Measurements from ENCODE around the gene TGIF1.

DNA sequence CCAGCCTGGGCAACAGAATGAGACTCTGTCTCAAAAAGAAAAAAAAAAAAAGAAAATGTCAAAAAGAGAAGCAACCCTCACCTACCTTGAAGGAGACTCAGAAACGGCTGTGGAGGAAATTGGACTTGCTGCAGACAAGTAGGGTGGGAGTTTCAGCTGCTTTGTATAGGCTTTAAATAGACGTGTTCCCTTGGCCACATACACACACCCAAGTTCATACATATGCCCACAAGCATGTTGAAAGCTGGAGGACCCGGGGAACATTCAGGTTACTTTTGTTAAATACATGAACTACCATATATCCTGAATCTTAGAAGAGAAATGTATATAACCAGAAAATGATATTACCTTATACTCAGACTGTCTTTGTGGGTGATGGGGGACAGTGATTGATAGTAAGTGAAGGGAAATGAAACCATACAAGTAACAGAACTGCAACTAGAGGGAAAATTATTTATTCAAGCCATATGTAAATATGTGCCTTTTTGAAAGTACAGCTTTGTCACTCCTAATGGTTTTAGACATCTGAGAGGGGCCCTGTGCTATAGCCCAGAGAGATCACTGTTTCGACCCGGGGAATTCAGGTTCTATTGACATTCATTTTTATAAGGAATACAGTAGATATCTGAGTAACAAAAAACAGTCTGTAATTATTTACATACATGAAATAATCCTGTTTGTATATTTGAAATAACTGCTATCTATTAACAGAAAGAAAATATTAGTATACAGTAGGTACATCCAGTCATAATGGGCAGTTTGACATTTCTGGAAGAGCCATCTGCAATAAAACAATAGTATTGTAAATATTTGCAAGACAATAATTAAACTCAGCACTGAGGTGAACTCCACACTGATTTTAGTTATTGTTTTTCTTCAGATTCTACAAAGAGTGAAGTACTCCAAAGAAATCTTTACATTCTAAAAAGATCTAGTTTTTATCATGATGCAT is 48.0 kb upstream of the TGIF1 start:
- TF ChIP-seq TARDBP (IDR thresholded peaks at IDR 0.05), result no peak
- TF ChIP-seq BHLHE40 (IDR thresholded peaks at IDR 0.05; ENCODE audit: borderline replicate concordance), result no peak
- no peak for TF ChIP-seq FOXM1 (IDR thresholded peaks at IDR 0.05; ENCODE audit: borderline replicate concordance)
- no peak for TF ChIP-seq SUZ12 (IDR thresholded peaks at IDR 0.05)
- no peak for TF ChIP-seq HDGF (IDR thresholded peaks at IDR 0.05; ENCODE audit: borderline replicate concordance)
- no peak for TF ChIP-seq FOXA1 (IDR thresholded peaks at IDR 0.05)

All from HEK293T (cell line).